Activated naive CD8-positive, alpha-beta T cell treated with anti-CD3 and anti-CD28 coated beads, Interleukin-2, amount 10 ng/mL, durations not matched to agents 7 days and 5 days (primary cell): ENCODE results near the gene CMBL. TPM values are rescaled to one million over a fixed set of nuclear protein-coding genes. Genes with fewer than 3 reads are reported as not detected.

Experiments used
- ATAC-seq: fragments of 150-1000 bp; cut with Tn5 transposase; one replicate; pipeline ENCODE4 v1.10.0; 2021; ENCODE audit warnings: low read depth, moderate library complexity
- POLR2A ChIA-PET: fragments of 350-600 bp; sonication (Branson Sonifier 250); formaldehyde crosslinking; loops from one replicate; lab custom pipeline; 2021; ENCODE audit warnings: antibody characterized with exemption; lab: Charles Lee
- DNase-seq: peaks from one replicate; pipeline ENCODE4 v3.0.0; 2021
- H3K27ac Mint-ChIP-seq: one replicate; pipeline ENCODE4 v1.8.0; 2022; ENCODE audit warnings: mild to moderate bottlenecking, mixed read lengths
- H3K27me3 Mint-ChIP-seq: one replicate; pipeline ENCODE4 v1.8.0; 2022; ENCODE audit warnings: mild to moderate bottlenecking, moderate library complexity, mixed read lengths
- H3K36me3 Mint-ChIP-seq: one replicate; pipeline ENCODE4 v1.8.0; 2021; ENCODE audit warnings: mild to moderate bottlenecking, mixed read lengths
- H3K4me1 Mint-ChIP-seq: one replicate; pipeline ENCODE4 v1.8.0; 2021; ENCODE audit warnings: mixed read lengths
- H3K4me3 Mint-ChIP-seq: one replicate; pipeline ENCODE4 v1.8.0; 2022; ENCODE audit warnings: mild to moderate bottlenecking, moderate library complexity, mixed read lengths
- H3K9me3 Mint-ChIP-seq: one replicate; pipeline ENCODE4 v1.8.0; 2021; ENCODE audit warnings: mixed read lengths
- total RNA-seq, 2 experiments: library from RNA; stranded (reverse); gene quantifications; one replicate each; pipeline ENCODE4 v1.2.3, GENCODE V29; 2021

CMBL gene
- total RNA-seq, 2 experiments from 2014 or later, result 2.4 to 2.8 TPM

DNA sequence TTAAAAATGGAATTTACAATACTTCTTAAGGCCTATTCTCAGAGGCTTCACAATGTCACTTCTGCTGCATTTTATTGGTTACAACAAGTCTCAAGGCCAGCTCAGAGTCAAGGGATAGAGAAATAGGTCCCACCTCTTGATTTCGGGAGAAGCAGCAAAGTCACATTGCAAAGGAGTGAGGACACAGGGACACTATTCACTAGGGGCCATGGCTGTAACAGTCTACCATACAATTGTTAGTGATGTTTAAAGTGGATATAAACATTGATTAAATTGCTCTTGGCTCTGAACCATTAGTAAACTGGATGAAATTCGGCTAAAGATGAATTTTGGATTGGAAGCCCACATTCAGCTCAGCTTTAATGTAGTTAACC, 21.7 kb upstream of the CMBL start:
- POLR2A ChIA-PET, result no interaction called here
- peaks cover 49% of the 10 kb centered on the region for H3K27me3 Mint-ChIP-seq
- ATAC-seq (no peak), DNase-seq (no peak)
- H3K27ac Mint-ChIP-seq, result no peak overlapping the region
- H3K4me1 Mint-ChIP-seq, result peaks cover 8% of the 10 kb centered on the region
- no peaks in the 10 kb centered on the region for H3K36me3 Mint-ChIP-seq
- no peak overlapping the region for H3K4me3 Mint-ChIP-seq
- H3K9me3 Mint-ChIP-seq, result no peaks in the 10 kb centered on the region

DNA sequence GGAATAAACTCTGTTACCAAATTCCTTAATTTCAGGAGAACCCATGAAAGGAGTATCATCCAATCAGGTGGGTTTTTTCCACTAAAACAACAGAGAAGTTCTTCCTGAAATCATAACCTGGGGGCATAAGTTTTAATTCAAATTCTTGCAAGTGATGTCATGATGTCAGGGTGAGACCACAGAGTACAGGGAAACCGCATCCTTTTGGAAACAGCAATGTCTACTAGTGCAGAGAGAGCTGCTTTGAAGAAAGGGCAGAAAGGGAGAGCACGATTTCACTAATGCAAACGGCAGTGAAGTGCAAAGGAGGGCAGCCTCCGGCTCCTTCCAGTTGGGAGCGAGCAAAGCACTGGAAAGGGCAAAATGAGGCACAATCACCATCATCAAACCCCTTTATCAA, 20.6 kb upstream of the CMBL start:
- H3K9me3 Mint-ChIP-seq, result no peaks in the 10 kb centered on the region
- no peaks in the 10 kb centered on the region for H3K36me3 Mint-ChIP-seq
- DNase-seq (no peak), ATAC-seq (no peak)
- H3K4me1 Mint-ChIP-seq, result peaks cover 6% of the 10 kb centered on the region
- H3K27me3 Mint-ChIP-seq, result peaks cover 42% of the 10 kb centered on the region
- no peak overlapping the region for H3K27ac Mint-ChIP-seq
- POLR2A ChIA-PET, result no interaction called here
- no peak overlapping the region for H3K4me3 Mint-ChIP-seq

DNA sequence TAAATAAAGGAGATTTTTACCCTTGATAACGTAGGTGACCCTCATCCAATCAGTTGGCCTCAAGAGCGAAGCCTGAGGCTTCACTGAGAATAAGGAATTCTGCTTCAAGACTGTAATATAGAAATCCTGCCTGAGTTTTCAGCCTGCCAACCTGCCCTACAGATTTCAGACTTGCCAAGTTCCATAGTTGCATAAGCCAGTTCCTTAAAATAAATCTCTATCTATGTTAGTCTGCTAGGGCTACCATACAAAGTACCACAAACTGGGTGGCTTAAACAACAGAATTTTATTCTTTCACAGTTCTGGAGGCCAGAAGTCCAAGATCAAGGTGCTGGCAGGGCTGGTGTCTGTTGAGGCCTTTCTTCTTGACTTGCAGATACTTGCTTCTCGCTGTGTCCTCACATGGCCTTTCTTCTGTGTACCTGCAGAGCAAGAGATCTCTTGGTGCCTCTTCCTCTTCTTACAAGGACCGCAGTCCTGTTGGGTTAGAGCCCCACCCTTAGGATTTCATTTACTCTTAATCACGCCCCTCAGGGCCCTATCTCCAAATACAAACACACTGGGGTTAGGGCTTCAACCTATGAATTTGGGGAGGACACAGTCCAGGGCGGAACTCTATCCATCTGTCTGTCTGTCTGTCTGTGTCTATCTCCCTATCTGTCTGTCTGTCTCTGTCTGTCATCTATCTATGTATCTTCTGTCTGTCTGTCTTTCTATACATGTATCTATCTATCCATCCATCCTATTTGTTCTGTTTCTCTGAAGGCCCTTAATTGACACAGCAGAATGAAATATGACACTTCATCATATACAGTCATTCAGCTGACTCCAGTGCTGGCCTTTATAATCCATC, 17.0 kb upstream of the CMBL start:
- DNase-seq, result no peak
- Mint-ChIP-seq H3K4me1 (peaks cover 3% of the 10 kb centered on the region), H3K4me3 (no peak overlapping the region), H3K9me3 (no peaks in the 10 kb centered on the region), H3K27me3 (peaks cover 11% of the 10 kb centered on the region), H3K36me3 (no peaks in the 10 kb centered on the region), H3K27ac (no peak overlapping the region)
- POLR2A ChIA-PET, result no interaction called here
- ATAC-seq, result no peak

DNA sequence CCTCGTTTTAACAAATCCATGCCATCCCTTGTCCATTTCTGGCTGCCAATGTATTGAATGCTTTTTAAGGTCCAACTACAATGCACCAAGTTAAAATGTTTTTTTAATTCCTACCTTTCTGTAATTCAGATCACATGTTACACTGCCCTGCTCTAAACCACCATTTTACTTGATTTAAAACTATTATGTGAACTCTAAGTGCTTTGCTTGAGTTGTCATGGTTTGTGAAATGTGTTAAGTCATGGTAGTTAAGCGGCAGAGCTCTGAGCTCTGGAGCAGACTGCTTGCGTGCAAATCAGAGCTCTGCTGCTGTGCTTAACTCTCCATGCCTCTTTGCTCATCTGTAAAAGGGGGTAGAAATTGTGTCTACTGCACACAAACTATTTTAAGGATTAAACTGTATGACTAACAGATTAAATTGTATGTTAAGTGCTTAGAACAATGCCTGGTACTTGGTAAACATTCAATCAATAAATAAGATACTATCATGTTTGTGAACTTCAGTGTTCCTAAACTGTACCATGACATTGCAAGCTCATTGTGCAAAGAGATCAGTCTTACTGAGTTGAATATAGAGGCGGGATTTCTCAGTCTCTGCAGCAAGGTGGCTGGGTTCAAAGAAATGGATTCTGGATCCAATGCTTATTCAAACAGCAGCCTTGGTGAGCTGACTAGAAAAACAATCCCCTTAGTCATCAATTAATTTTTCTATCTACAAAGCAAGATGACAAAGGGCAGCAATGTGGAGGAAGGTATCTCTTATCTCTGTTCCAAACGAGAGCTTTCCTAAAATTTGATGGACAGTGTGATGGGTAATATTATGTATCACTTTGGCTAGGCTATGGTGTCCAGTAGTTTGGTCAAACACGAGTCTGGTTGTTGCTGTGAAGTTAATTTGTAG, 16.1 kb upstream of the CMBL start:
- ATAC-seq (no peak), DNase-seq (no peak)
- POLR2A ChIA-PET, result no interaction called here
- no peaks in the 10 kb centered on the region for H3K36me3 Mint-ChIP-seq
- H3K4me1 Mint-ChIP-seq, result peaks cover 3% of the 10 kb centered on the region
- no peak overlapping the region for H3K27ac Mint-ChIP-seq
- peaks cover 7% of the 10 kb centered on the region for H3K27me3 Mint-ChIP-seq
- H3K9me3 Mint-ChIP-seq, result no peaks in the 10 kb centered on the region
- no peak overlapping the region for H3K4me3 Mint-ChIP-seq

DNA sequence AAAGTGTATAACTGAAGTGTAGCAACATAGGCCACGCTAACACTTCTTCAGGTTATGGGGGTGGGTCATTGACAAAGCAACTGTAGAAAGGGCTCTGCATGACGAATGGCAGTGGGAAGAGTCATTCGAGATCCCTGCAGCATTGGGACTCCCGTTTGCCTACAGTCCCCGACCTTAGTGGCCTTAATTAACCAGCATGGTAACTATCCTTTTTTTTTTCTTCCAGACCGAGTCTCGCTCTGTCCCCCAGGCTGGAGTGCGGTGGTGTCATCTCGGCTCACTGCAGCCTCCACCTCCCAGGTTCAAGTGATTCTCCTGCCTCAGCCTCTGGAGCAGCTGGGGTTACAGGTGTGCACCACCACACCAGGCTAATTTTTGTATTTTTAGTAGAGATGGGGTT, 14.2 kb upstream of the CMBL start:
- H3K27me3 Mint-ChIP-seq, result peaks cover 3% of the 10 kb centered on the region
- ATAC-seq, result no peak
- H3K4me1 Mint-ChIP-seq, result no peaks in the 10 kb centered on the region
- H3K9me3 Mint-ChIP-seq, result no peaks in the 10 kb centered on the region
- no peak overlapping the region for H3K27ac Mint-ChIP-seq
- no peaks in the 10 kb centered on the region for H3K36me3 Mint-ChIP-seq
- DNase-seq, result no peak
- H3K4me3 Mint-ChIP-seq, result no peak overlapping the region
- POLR2A ChIA-PET, result no interaction called here

DNA sequence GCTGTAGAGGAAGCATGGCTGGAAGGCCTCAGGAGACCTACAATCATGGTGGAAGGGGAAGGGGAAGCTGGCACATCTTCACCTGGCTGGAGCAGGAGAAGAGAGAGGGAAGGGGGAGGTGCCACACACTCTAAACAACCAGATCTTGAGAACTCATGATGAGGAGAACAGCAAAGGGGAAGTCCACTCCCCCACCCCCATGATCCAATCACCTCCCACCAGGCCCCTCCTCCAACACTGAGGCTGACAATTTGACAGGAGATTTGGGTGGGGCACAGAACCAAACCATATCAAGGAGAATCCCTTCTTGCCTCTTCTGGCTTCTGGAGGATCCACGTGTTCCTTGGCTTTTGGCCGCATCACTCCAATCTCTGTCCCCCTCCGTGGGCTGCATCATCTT, 13.1 kb upstream of the CMBL start:
- Mint-ChIP-seq H3K9me3 (no peaks in the 10 kb centered on the region), H3K4me1 (no peaks in the 10 kb centered on the region), H3K36me3 (no peaks in the 10 kb centered on the region), H3K4me3 (no peak overlapping the region), H3K27ac (no peak overlapping the region), H3K27me3 (peaks cover 6% of the 10 kb centered on the region)
- ATAC-seq (no peak), DNase-seq (no peak)
- POLR2A ChIA-PET, result no interaction called here

DNA sequence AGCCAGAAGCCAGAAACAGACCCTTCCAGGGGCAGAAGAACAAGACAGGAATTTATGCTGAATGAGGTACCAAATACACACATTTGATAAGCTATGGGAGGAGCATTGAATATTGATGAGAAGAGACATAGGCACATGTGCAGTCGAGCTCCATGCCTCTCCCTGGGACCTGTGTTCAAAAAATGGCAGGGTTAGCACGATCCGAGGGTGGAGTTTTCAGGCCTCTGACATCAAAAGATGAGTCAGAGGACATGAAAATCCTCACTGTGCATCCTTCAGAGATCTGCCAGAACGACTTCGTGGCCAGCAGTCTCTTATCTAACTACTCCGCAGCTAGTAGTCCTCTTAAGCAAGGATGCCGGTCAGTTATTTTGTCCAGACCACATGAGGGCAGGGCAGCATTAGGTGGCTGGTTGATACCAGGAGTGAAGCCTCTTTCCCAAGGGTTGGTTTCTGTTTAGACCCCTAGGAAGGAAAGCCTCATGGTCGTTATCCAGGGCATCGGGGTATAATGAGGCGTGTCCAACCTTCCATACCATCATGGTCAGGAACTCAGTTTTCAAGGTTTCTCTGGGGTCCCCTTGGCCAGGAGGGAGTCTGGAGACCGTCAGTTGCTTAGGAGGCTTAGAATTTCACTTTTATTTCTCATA, 11.6 kb upstream of the CMBL start:
- Mint-ChIP-seq H3K9me3 (no peaks in the 10 kb centered on the region), H3K4me3 (no peak overlapping the region), H3K4me1 (no peaks in the 10 kb centered on the region), H3K27me3 (peaks cover 8% of the 10 kb centered on the region), H3K36me3 (no peaks in the 10 kb centered on the region), H3K27ac (no peak overlapping the region)
- POLR2A ChIA-PET, result no interaction called here
- ATAC-seq (no peak), DNase-seq (no peak)

DNA sequence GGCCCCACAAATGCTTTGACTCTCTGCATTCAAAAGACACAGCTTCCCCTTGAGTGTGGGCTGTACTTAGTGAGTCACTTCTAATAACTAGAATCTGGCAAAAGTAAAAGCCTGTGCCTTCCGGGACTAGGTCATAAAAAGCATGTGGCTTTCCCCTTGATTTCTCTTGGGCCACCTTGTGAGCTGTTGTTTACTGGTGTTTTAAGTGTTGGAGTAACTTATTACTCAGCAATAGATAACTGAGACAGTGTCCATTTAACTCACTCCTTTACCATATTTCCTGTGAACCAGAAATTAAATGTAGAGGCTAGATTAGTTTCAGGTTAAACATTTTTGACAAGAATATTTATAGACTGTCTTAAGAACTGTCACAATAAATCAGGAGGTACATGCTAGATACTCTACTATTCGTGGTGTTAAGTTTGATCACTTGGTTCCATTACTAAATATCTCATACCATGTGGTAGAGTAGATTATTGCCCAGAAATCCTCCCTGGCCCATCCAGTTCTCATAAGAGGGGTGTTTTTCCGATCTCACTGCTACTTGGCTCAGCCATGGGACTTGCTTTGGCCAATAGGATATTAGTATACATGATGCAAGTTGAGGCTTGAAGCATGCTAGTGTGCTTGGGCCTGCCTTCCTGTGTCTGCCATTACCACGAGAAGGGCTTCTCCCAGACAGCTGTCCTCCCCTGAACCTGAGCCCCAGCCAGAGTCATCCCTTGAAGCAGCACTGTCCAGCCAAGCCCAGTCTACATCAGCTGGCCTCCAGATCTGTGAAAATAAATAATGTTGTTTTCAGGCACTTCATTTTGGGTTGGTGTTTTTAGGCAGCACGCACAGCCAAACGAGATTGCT, 10.4 kb upstream of the CMBL start:
- POLR2A ChIA-PET, result no interaction called here
- no peak overlapping the region for H3K27ac Mint-ChIP-seq
- H3K9me3 Mint-ChIP-seq, result no peaks in the 10 kb centered on the region
- H3K27me3 Mint-ChIP-seq, result peaks cover 8% of the 10 kb centered on the region
- ATAC-seq (no peak), DNase-seq (no peak)
- H3K4me1 Mint-ChIP-seq, result no peaks in the 10 kb centered on the region
- H3K36me3 Mint-ChIP-seq, result no peaks in the 10 kb centered on the region
- H3K4me3 Mint-ChIP-seq, result no peak overlapping the region

DNA sequence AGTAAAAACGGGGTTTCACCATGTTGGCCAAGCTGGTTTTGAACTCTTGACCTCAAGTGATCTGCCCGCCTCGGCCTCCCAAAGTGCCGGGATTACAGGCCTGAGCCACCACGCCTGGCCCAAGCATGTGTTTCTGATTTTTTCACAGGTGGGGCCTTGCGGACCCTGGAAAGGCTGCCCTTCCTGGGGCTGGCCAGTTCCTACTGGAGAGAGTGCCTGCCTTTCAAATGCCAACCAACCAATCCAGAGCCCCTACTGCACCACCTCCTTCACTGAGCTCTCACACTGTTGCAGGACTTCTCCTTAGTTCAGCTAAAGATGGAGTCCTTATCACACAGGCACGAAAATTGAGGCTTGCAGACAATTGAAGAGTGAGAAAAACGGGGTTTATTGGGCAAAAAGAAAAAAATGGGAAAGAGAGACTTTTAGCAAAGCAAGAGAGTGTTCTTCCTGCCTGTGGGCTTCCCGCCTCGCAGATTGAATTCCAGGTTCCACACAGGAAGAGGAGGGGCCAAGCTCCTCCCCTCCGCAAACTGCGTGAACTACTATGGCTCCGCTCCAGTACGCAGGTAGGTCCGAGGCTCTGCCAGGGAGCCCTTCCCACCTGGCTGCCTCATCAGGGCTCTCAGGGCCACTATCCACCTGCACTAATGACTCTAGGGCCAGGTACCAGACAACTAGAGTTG, 8.3 kb upstream of the CMBL start:
- DNase-seq, result no peak
- ATAC-seq, result no peak
- H3K4me1 Mint-ChIP-seq, result no peaks in the 10 kb centered on the region
- POLR2A ChIA-PET, result interaction anchor here (0.7 kb wide), 1 partner anchor 12 kb away, joined by 4 read pairs; no protein-coding TSS in a partner anchor
- peaks cover 5% of the 10 kb centered on the region for H3K27me3 Mint-ChIP-seq
- H3K27ac Mint-ChIP-seq, result no peak overlapping the region
- H3K36me3 Mint-ChIP-seq, result no peaks in the 10 kb centered on the region
- H3K9me3 Mint-ChIP-seq, result no peaks in the 10 kb centered on the region
- no peak overlapping the region for H3K4me3 Mint-ChIP-seq

DNA sequence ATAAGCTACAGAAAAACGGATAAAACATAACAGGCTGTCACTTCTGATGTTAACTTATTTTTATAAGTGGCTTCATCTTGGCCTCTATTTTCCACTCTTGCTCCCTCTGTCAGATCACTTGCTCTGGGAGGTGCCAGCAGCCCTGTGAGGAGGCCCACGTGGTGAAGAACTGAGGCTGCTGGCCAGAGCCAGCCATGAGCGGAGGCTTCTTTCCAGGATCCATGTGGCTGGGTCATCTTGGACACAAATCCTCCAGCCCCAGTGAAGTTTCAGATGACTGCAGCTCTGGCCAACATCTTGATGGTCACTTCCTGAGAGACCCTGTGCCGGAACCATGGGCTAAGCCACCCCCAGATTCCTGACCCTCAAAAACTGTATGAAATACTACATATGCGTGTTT, 7.5 kb upstream of the CMBL start:
- no peak overlapping the region for H3K4me3 Mint-ChIP-seq
- ATAC-seq (no peak), DNase-seq (no peak)
- no peaks in the 10 kb centered on the region for H3K9me3 Mint-ChIP-seq
- peaks cover 5% of the 10 kb centered on the region for H3K27me3 Mint-ChIP-seq
- no peaks in the 10 kb centered on the region for H3K4me1 Mint-ChIP-seq
- POLR2A ChIA-PET, result no interaction called here
- H3K36me3 Mint-ChIP-seq, result no peaks in the 10 kb centered on the region
- no peak overlapping the region for H3K27ac Mint-ChIP-seq

DNA sequence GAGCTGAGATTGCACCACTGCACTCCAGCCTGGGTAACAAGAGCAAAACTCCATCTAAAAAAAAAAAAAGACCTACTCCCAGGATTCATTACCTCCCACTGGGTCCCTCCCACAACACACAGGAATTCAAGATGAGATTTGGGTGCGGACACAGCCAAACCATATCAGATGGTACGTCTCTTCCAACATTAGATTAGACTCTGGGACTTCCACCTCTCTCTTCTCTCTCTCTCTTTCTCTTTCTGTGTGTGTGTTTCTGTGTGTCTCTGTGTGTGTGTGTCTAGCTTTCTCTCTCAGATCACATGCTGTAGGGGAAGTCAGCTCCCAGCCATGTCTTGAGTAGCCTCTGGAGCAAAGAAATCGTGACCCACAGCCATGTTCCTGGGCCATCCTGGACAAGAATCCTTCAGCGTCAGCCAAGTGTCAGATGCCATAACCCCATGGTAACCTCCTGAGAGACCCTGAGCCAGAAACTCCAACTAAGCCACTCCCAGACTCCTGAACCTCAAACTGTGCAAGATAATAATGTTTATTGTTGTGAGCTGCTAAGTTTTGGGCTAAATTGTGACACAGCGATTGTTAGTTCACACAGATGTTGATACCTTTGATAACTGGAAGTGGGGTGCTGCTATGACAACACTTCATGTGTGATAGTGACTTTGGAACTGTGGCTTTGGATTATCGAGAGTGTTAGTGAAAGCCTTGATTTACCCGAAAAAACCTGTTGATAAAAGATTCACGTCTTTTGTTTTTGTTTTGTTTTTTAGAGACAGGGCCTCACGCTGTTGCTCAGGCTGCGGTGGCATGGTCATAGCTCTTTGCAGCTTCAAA, 4.1 kb upstream of the CMBL start:
- ATAC-seq (no peak), DNase-seq (no peak)
- H3K4me1 Mint-ChIP-seq, result peaks cover 8% of the 10 kb centered on the region
- no peaks in the 10 kb centered on the region for H3K9me3 Mint-ChIP-seq
- H3K4me3 Mint-ChIP-seq, result no peak overlapping the region
- H3K27ac Mint-ChIP-seq, result no peak overlapping the region
- POLR2A ChIA-PET, result no interaction called here
- H3K36me3 Mint-ChIP-seq, result no peaks in the 10 kb centered on the region
- peaks cover 19% of the 10 kb centered on the region for H3K27me3 Mint-ChIP-seq
